Esophagus mucosa (tissue), 1 donor: Measurements from ENCODE around the gene CERS2. TPM values are rescaled to one million over a fixed set of nuclear protein-coding genes. Genes with fewer than 3 reads are reported as not detected.
A peak's percentile ranks its signal among the peaks of the same experiment; 100 is the strongest.

ENCODE experiments used
- ATAC-seq: fragments of 200-7000 bp; cut with Tn5 transposase; one replicate; pipeline ENCODE4 v1.9.1; 2020
- total RNA-seq: library from RNA; stranded (reverse); gene quantifications from one replicate; pipeline ENCODE4 v1.2.4, GENCODE V29; 2023
- donor health status: DM: yes; HTN: yes; CAD: no.

CERS2 gene
- total RNA-seq, 1 donor from 2014 or later, result 49.8 TPM

- ATAC-seq, result no peak
Measured at GRCh38 chr1:150997126-150997872, 22.7 kb upstream of the CERS2 start.

GRCh38 chr1:150995896-150996295, 21.3 kb upstream of the CERS2 start:
- no peak for ATAC-seq

GRCh38 chr1:150995460-150995859, 20.8 kb upstream of the CERS2 start:
- no peak for ATAC-seq

- no peak for ATAC-seq
Measured at GRCh38 chr1:150994248-150994647, 19.6 kb upstream of the CERS2 start.

GRCh38 chr1:150992626-150993025, 18.0 kb upstream of the CERS2 start:
- no peak for ATAC-seq

GRCh38 chr1:150987924-150988323, 13.3 kb upstream of the CERS2 start:
- ATAC-seq, result no peak

- ATAC-seq, result no peak
Measured at GRCh38 chr1:150985179-150985825, 10.7 kb upstream of the CERS2 start.

GRCh38 chr1:150981805-150982712, 7.4 kb upstream of the CERS2 start, which contains the start of gene ANXA9:
TSS of gene ANXA9 (plus strand) at chr1:150982292. CDS start at chr1:150983106, 814 bp downstream.
- ATAC-seq, result peak; percentile 67

- peak; percentile 24 for ATAC-seq
Measured at GRCh38 chr1:150981177-150981804, 6.7 kb upstream of the CERS2 start.

- peak; percentile 46 for ATAC-seq
Measured at GRCh38 chr1:150979092-150980056, 4.7 kb upstream of the CERS2 start.

- ATAC-seq, result peak; percentile 62
Measured at GRCh38 chr1:150976879-150977694, 2.5 kb upstream of the CERS2 start.

GRCh38 chr1:150976401-150976821, 1.8 kb upstream of the CERS2 start:
- ATAC-seq, result no peak

GRCh38 chr1:150973836-150974579, 627 bp downstream of the CERS2 start:
- peak; percentile 76 for ATAC-seq

- peak; percentile 1 for ATAC-seq
Measured at GRCh38 chr1:150973258-150973835, 1.3 kb downstream of the CERS2 start.

- no peak for ATAC-seq
Measured at GRCh38 chr1:150972417-150972940, 2.2 kb downstream of the CERS2 start.

GRCh38 chr1:150971583-150972416, 2.8 kb downstream of the CERS2 start:
- ATAC-seq, result no peak

GRCh38 chr1:150970808-150971582, 3.6 kb downstream of the CERS2 start:
- no peak for ATAC-seq
